Measurements from ENCODE around the gene KRTAP9-8. TPM values are rescaled to one million over a fixed set of nuclear protein-coding genes. Genes with fewer than 3 reads are reported as not detected.

The KRTAP9-8 gene
- total and polyA plus RNA-seq, 2 of the 8 experiments (the other 6 are each of a cell fraction or from before 2014, with no cell fraction given) = not detected

DNA sequence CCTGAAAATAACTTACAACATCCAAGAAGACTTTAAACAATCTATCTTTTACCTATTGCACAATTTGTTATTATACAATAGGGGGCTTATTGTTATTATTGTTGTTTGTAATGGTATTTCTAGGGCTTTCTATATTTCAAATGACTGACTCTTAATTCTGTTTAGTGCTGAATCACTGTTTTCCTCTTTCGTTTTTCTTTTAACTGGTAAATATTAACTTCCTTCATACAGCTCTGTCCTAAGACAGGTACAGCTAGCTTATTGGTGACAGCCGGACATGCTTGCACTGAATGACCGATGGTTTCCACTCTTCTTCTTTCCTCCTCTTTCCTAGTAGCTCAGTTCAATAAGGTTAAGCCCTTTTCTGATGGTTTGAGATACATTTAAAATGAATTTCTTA is 49.3 kb downstream of the KRTAP9-8 start (continued):
- no peak for TF ChIP-seq TAF7 (optimal IDR thresholded peaks at IDR 0.05; ENCODE audit: borderline replicate concordance, low read depth, low read length)
- no peak for TF ChIP-seq TAF1 (IDR thresholded peaks at IDR 0.05; ENCODE audit: low read depth, low read length)
- TF ChIP-seq ASH2L (IDR thresholded peaks at IDR 0.05; ENCODE audit: low read length) = no peak
- no peak for TF ChIP-seq RFX5 (IDR thresholded peaks at IDR 0.05; ENCODE audit: borderline replicate concordance, low read depth, low read length)
- no peak for TF ChIP-seq TEAD4 (IDR thresholded peaks at IDR 0.05; ENCODE audit: low read depth, low read length)
- TF ChIP-seq JUND (IDR thresholded peaks at IDR 0.05; ENCODE audit: low read length) = no peak
- TF ChIP-seq FOSL1 (IDR thresholded peaks at IDR 0.05; ENCODE audit: insufficient read depth, low read depth, low read length) = no peak
- TF ChIP-seq POLR2AphosphoS5 (IDR thresholded peaks at IDR 0.05; ENCODE audit: low read depth, low read length) = no peak
- TF ChIP-seq MAFK (IDR thresholded peaks at IDR 0.05; ENCODE audit: low read depth, low read length) = no peak
- TF ChIP-seq EZH2 (IDR thresholded peaks at IDR 0.05; ENCODE audit: low read depth, low read length, severe bottlenecking) = no peak
- TF ChIP-seq EGR1 (IDR thresholded peaks at IDR 0.05; ENCODE audit: borderline replicate concordance, low read depth, low read length) = no peak

Small RNAs within 50 kb of the gene (small RNA-seq; reads per million reads assigned to genes)
- gene KRTAP9-10P (ENCODE audit: insufficient read depth) = not detected

Other genes with a start within 250 kb of the KRTAP9-8 start
Only the 30 nearest of the 41 such genes appear.
- gene KRTAP2-2, start 182.8 kb upstream of the KRTAP9-8 start, total RNA-seq (2021; fragmentation: NEBNext Ultra II Directional; extraction: Animal tissue kit (Norgen Biotek cat#: 25700)) = not detected in 2 replicates
- not detected in 2 replicates for gene KRTAP2-2, start 182.8 kb upstream of the KRTAP9-8 start, polyA plus RNA-seq (2011; rRNA removed)
- not detected in 2 replicates for gene KRTAP2-3, start 177.9 kb upstream of the KRTAP9-8 start, total RNA-seq (2021; fragmentation: NEBNext Ultra II Directional; extraction: Animal tissue kit (Norgen Biotek cat#: 25700))
- gene KRTAP2-3, start 177.9 kb upstream of the KRTAP9-8 start, polyA plus RNA-seq (2011; rRNA removed) = not detected in 2 replicates
- not detected in 2 replicates for gene KRTAP2-4, start 172.1 kb upstream of the KRTAP9-8 start, total RNA-seq (2021; fragmentation: NEBNext Ultra II Directional; extraction: Animal tissue kit (Norgen Biotek cat#: 25700))
- not detected in 2 replicates for gene KRTAP2-4, start 172.1 kb upstream of the KRTAP9-8 start, polyA plus RNA-seq (2011; rRNA removed)
- gene KRTAP4-7, start 153.8 kb upstream of the KRTAP9-8 start, total RNA-seq (2021; fragmentation: NEBNext Ultra II Directional; extraction: Animal tissue kit (Norgen Biotek cat#: 25700)) = not detected in 2 replicates
- gene KRTAP4-7, start 153.8 kb upstream of the KRTAP9-8 start, polyA plus RNA-seq (2011; rRNA removed) = not detected in 2 replicates
- not detected in 2 replicates for gene KRTAP4-8, start 139.9 kb upstream of the KRTAP9-8 start, total RNA-seq (2021; fragmentation: NEBNext Ultra II Directional; extraction: Animal tissue kit (Norgen Biotek cat#: 25700))
- not detected in 2 replicates for gene KRTAP4-8, start 139.9 kb upstream of the KRTAP9-8 start, polyA plus RNA-seq (2011; rRNA removed)
- not detected in 2 replicates for gene KRTAP4-16, start 135.8 kb upstream of the KRTAP9-8 start, total RNA-seq (2021; fragmentation: NEBNext Ultra II Directional; extraction: Animal tissue kit (Norgen Biotek cat#: 25700))
- not detected in 2 replicates for gene KRTAP4-16, start 135.8 kb upstream of the KRTAP9-8 start, polyA plus RNA-seq (2011; rRNA removed)
- not detected in 2 replicates for gene KRTAP4-9, start 132.6 kb upstream of the KRTAP9-8 start, total RNA-seq (2021; fragmentation: NEBNext Ultra II Directional; extraction: Animal tissue kit (Norgen Biotek cat#: 25700))
- 0.06 TPM in 1 of 2 replicates, not detected in the other for gene KRTAP4-9, start 132.6 kb upstream of the KRTAP9-8 start, polyA plus RNA-seq (2011; rRNA removed)
- gene KRTAP4-11, start 119.6 kb upstream of the KRTAP9-8 start, total RNA-seq (2021; fragmentation: NEBNext Ultra II Directional; extraction: Animal tissue kit (Norgen Biotek cat#: 25700)) = not detected in 2 replicates
- not detected in 2 replicates for gene KRTAP4-11, start 119.6 kb upstream of the KRTAP9-8 start, polyA plus RNA-seq (2011; rRNA removed)
- gene KRTAP4-12, start 113.8 kb upstream of the KRTAP9-8 start, total RNA-seq (2021; fragmentation: NEBNext Ultra II Directional; extraction: Animal tissue kit (Norgen Biotek cat#: 25700)) = not detected in 2 replicates
- not detected in 2 replicates for gene KRTAP4-12, start 113.8 kb upstream of the KRTAP9-8 start, polyA plus RNA-seq (2011; rRNA removed)
- not detected in 2 replicates for gene KRTAP4-6, start 97.5 kb upstream of the KRTAP9-8 start, total RNA-seq (2021; fragmentation: NEBNext Ultra II Directional; extraction: Animal tissue kit (Norgen Biotek cat#: 25700))
- not detected in 2 replicates for gene KRTAP4-6, start 97.5 kb upstream of the KRTAP9-8 start, polyA plus RNA-seq (2011; rRNA removed)
- gene KRTAP4-5, start 88.2 kb upstream of the KRTAP9-8 start, total RNA-seq (2021; fragmentation: NEBNext Ultra II Directional; extraction: Animal tissue kit (Norgen Biotek cat#: 25700)) = not detected in 2 replicates
- not detected in 2 replicates for gene KRTAP4-5, start 88.2 kb upstream of the KRTAP9-8 start, polyA plus RNA-seq (2011; rRNA removed)
- gene KRTAP4-4, start 77.3 kb upstream of the KRTAP9-8 start, total RNA-seq (2021; fragmentation: NEBNext Ultra II Directional; extraction: Animal tissue kit (Norgen Biotek cat#: 25700)) = not detected in 2 replicates
- gene KRTAP4-4, start 77.3 kb upstream of the KRTAP9-8 start, polyA plus RNA-seq (2011; rRNA removed) = not detected in 2 replicates
- gene KRTAP4-3, start 69.8 kb upstream of the KRTAP9-8 start, total RNA-seq (2021; fragmentation: NEBNext Ultra II Directional; extraction: Animal tissue kit (Norgen Biotek cat#: 25700)) = not detected in 2 replicates
- gene KRTAP4-3, start 69.8 kb upstream of the KRTAP9-8 start, polyA plus RNA-seq (2011; rRNA removed) = not detected in 2 replicates
- not detected in 2 replicates for gene KRTAP4-2, start 59.8 kb upstream of the KRTAP9-8 start, total RNA-seq (2021; fragmentation: NEBNext Ultra II Directional; extraction: Animal tissue kit (Norgen Biotek cat#: 25700))
- not detected in 2 replicates for gene KRTAP4-2, start 59.8 kb upstream of the KRTAP9-8 start, polyA plus RNA-seq (2011; rRNA removed)
- gene KRTAP4-1, start 53.1 kb upstream of the KRTAP9-8 start, total RNA-seq (2021; fragmentation: NEBNext Ultra II Directional; extraction: Animal tissue kit (Norgen Biotek cat#: 25700)) = not detected in 2 replicates
- 0.16 TPM in 1 of 2 replicates, not detected in the other for gene KRTAP4-1, start 53.1 kb upstream of the KRTAP9-8 start, polyA plus RNA-seq (2011; rRNA removed)
- not detected in 2 replicates for gene KRTAP9-1, start 48.1 kb upstream of the KRTAP9-8 start, total RNA-seq (2021; fragmentation: NEBNext Ultra II Directional; extraction: Animal tissue kit (Norgen Biotek cat#: 25700))
- not detected in 2 replicates for gene KRTAP9-1, start 48.1 kb upstream of the KRTAP9-8 start, polyA plus RNA-seq (2011; rRNA removed)
- not detected in 2 replicates for gene KRTAP9-2, start 11.4 kb upstream of the KRTAP9-8 start, total RNA-seq (2021; fragmentation: NEBNext Ultra II Directional; extraction: Animal tissue kit (Norgen Biotek cat#: 25700))
- gene KRTAP9-2, start 11.4 kb upstream of the KRTAP9-8 start, polyA plus RNA-seq (2011; rRNA removed) = not detected in 2 replicates
- gene KRTAP9-3, start 5.5 kb upstream of the KRTAP9-8 start, total RNA-seq (2021; fragmentation: NEBNext Ultra II Directional; extraction: Animal tissue kit (Norgen Biotek cat#: 25700)) = not detected in 2 replicates
- not detected in 2 replicates for gene KRTAP9-3, start 5.5 kb upstream of the KRTAP9-8 start, polyA plus RNA-seq (2011; rRNA removed)
- gene KRTAP9-4, start 11.7 kb downstream of the KRTAP9-8 start, total RNA-seq (2021; fragmentation: NEBNext Ultra II Directional; extraction: Animal tissue kit (Norgen Biotek cat#: 25700)) = not detected in 2 replicates
- gene KRTAP9-4, start 11.7 kb downstream of the KRTAP9-8 start, polyA plus RNA-seq (2011; rRNA removed) = 0.13 TPM in 1 of 2 replicates, not detected in the other
- not detected in 2 replicates for gene KRTAP9-9, start 17.4 kb downstream of the KRTAP9-8 start, total RNA-seq (2021; fragmentation: NEBNext Ultra II Directional; extraction: Animal tissue kit (Norgen Biotek cat#: 25700))
- gene KRTAP9-9, start 17.4 kb downstream of the KRTAP9-8 start, polyA plus RNA-seq (2011; rRNA removed) = not detected in 2 replicates
- not detected in 2 replicates for gene KRTAP9-6, start 27.4 kb downstream of the KRTAP9-8 start, total RNA-seq (2021; fragmentation: NEBNext Ultra II Directional; extraction: Animal tissue kit (Norgen Biotek cat#: 25700))
- not detected in 2 replicates for gene KRTAP9-6, start 27.4 kb downstream of the KRTAP9-8 start, polyA plus RNA-seq (2011; rRNA removed)
- gene KRTAP9-7, start 37.7 kb downstream of the KRTAP9-8 start, total RNA-seq (2021; fragmentation: NEBNext Ultra II Directional; extraction: Animal tissue kit (Norgen Biotek cat#: 25700)) = not detected in 2 replicates
- not detected in 2 replicates for gene KRTAP9-7, start 37.7 kb downstream of the KRTAP9-8 start, polyA plus RNA-seq (2011; rRNA removed)
- not detected in 2 replicates for gene KRTAP29-1, start 64.9 kb downstream of the KRTAP9-8 start, total RNA-seq (2021; fragmentation: NEBNext Ultra II Directional; extraction: Animal tissue kit (Norgen Biotek cat#: 25700))
- not detected in 2 replicates for gene KRTAP29-1, start 64.9 kb downstream of the KRTAP9-8 start, polyA plus RNA-seq (2011; rRNA removed)
- not detected in 2 replicates for gene KRTAP16-1, start 71.3 kb downstream of the KRTAP9-8 start, total RNA-seq (2021; fragmentation: NEBNext Ultra II Directional; extraction: Animal tissue kit (Norgen Biotek cat#: 25700))
- gene KRTAP16-1, start 71.3 kb downstream of the KRTAP9-8 start, polyA plus RNA-seq (2011; rRNA removed) = not detected in 2 replicates
- gene KRTAP17-1, start 77.7 kb downstream of the KRTAP9-8 start, total RNA-seq (2021; fragmentation: NEBNext Ultra II Directional; extraction: Animal tissue kit (Norgen Biotek cat#: 25700)) = not detected in 2 replicates
- gene KRTAP17-1, start 77.7 kb downstream of the KRTAP9-8 start, polyA plus RNA-seq (2011; rRNA removed) = not detected in 2 replicates
- not detected in 2 replicates for gene KRT33A, start 112.8 kb downstream of the KRTAP9-8 start, total RNA-seq (2021; fragmentation: NEBNext Ultra II Directional; extraction: Animal tissue kit (Norgen Biotek cat#: 25700))
- not detected in 2 replicates for gene KRT33A, start 112.8 kb downstream of the KRTAP9-8 start, polyA plus RNA-seq (2011; rRNA removed)
- not detected in 2 replicates for gene KRT33B, start 131.8 kb downstream of the KRTAP9-8 start, total RNA-seq (2021; fragmentation: NEBNext Ultra II Directional; extraction: Animal tissue kit (Norgen Biotek cat#: 25700))
- not detected in 2 replicates for gene KRT33B, start 131.8 kb downstream of the KRTAP9-8 start, polyA plus RNA-seq (2011; rRNA removed)
- not detected in 2 replicates for gene KRT34, start 144.3 kb downstream of the KRTAP9-8 start, total RNA-seq (2021; fragmentation: NEBNext Ultra II Directional; extraction: Animal tissue kit (Norgen Biotek cat#: 25700))
- gene KRT34, start 144.3 kb downstream of the KRTAP9-8 start, polyA plus RNA-seq (2011; rRNA removed) = not detected in 2 replicates
- gene KRT31, start 159.6 kb downstream of the KRTAP9-8 start, total RNA-seq (2021; fragmentation: NEBNext Ultra II Directional; extraction: Animal tissue kit (Norgen Biotek cat#: 25700)) = not detected in 2 replicates
- not detected in 2 replicates for gene KRT31, start 159.6 kb downstream of the KRTAP9-8 start, polyA plus RNA-seq (2011; rRNA removed)
- not detected in 2 replicates for gene KRT37, start 186.6 kb downstream of the KRTAP9-8 start, total RNA-seq (2021; fragmentation: NEBNext Ultra II Directional; extraction: Animal tissue kit (Norgen Biotek cat#: 25700))
- not detected in 2 replicates for gene KRT37, start 186.6 kb downstream of the KRTAP9-8 start, polyA plus RNA-seq (2011; rRNA removed)

All from H1 (cell line).